A673 (cell line): ENCODE results near the gene TUBB. TPM values are rescaled to one million over a fixed set of nuclear protein-coding genes. Genes with fewer than 3 reads are reported as not detected.

ENCODE experiments used
- BruUV-seq: library from RNA; stranded (reverse); fragments of 400-500 nt; replicated peaks from 2 replicates; lab custom pipeline; 2021; lab: Mats Ljungman, UMichigan
- CTCF ChIA-PET: fragments of 300-600 bp; sonication (Branson Sonifier 250); formaldehyde crosslinking; loops from one replicate; lab custom pipeline; 2022; ENCODE audit warnings: antibody characterized with exemption; lab: Charles Lee
- POLR2A ChIA-PET: fragments of 300-600 bp; sonication (Branson Sonifier 250); formaldehyde crosslinking; loops from one replicate; lab custom pipeline; 2022; ENCODE audit warnings: antibody characterized with exemption; ENCODE audit not compliant: low non-redundant PET; lab: Charles Lee
- DNase-seq: peaks from one replicate; pipeline ENCODE4 v3.0.0-alpha.2; 2015; ENCODE audit warnings: low spot score
- H3K27ac ChIP-seq: fragments of 200-600 bp; sonication (generic); 2 replicates; pipeline ENCODE4 v1.5.1; 2016; ENCODE audit warnings: mixed run types, low read depth, mild to moderate bottlenecking, mixed read lengths, antibody characterized with exemption, low read length; ENCODE audit not compliant: poor library complexity, severe bottlenecking
- H3K27me3 ChIP-seq: fragments of 200-600 bp; sonication (generic); replicated peaks from 2 replicates; pipeline ENCODE4 v1.6.1; 2017; ENCODE audit warnings: mixed run types, low read depth, mild to moderate bottlenecking, mixed read lengths, antibody characterized with exemption, low read length; ENCODE audit not compliant: insufficient read depth, poor library complexity
- H3K36me3 ChIP-seq: fragments of 200-600 bp; sonication (generic); 2 replicates; pipeline ENCODE4 v1.6.1; 2016; ENCODE audit warnings: mixed run types, mild to moderate bottlenecking, mixed read lengths, antibody characterized with exemption, low read length; ENCODE audit not compliant: insufficient read depth, poor library complexity, severe bottlenecking
- H3K4me1 ChIP-seq: fragments of 200-600 bp; sonication (generic); 2 replicates; pipeline ENCODE4 v1.6.1; 2017; ENCODE audit warnings: mixed run types, mild to moderate bottlenecking, mixed read lengths, antibody characterized with exemption, low read length; ENCODE audit not compliant: insufficient read depth, poor library complexity, severe bottlenecking
- H3K4me3 ChIP-seq: fragments of 200-600 bp; sonication (generic); 2 replicates; pipeline ENCODE4 v1.5.1; 2016; ENCODE audit warnings: low read depth, mixed run types, mild to moderate bottlenecking, mixed read lengths, low read length; ENCODE audit not compliant: poor library complexity, severe bottlenecking
- H3K9me3 ChIP-seq: fragments of 200-600 bp; sonication (generic); 2 replicates; pipeline ENCODE4 v1.6.1; 2016; ENCODE audit warnings: mixed run types, low read depth, mild to moderate bottlenecking, mixed read lengths, antibody characterized with exemption, low read length; ENCODE audit not compliant: poor library complexity, severe bottlenecking
- EZH2 ChIP-seq: fragments of 200-600 bp; sonication (generic); IDR thresholded peaks from 2 replicates; pipeline ENCODE4 v1.6.1; 2017; ENCODE audit warnings: borderline replicate concordance, low read depth, mild to moderate bottlenecking, mixed read lengths, antibody characterized with exemption, low read length; ENCODE audit not compliant: poor library complexity, severe bottlenecking
- intact Hi-C: fragments of 100-400 bp; cut with micrococcal nuclease; formaldehyde crosslinking; loops from one replicate; pipeline ENCODE4 v1.10.0; 2022; ENCODE audit not compliant: unreplicated experiment
- total RNA-seq: library from RNA; stranded (reverse); gene quantifications from 2 replicates; pipeline ENCODE4 v1.2.3, GENCODE V29; 2021
- TF ChIP-seq, protein P1 (sequence below): fragments of 300-800, 200-600 bp; sonication (generic); conservative IDR thresholded peaks from 2 replicates; pipeline ENCODE4 v1.5.1; 2017; ENCODE audit warnings: low read depth, mild to moderate bottlenecking, antibody characterized with exemption, low read length, moderate library complexity, mixed read lengths

The TUBB gene
- total RNA-seq, 1 experiment from 2014 or later = 1,936 TPM

DNA sequence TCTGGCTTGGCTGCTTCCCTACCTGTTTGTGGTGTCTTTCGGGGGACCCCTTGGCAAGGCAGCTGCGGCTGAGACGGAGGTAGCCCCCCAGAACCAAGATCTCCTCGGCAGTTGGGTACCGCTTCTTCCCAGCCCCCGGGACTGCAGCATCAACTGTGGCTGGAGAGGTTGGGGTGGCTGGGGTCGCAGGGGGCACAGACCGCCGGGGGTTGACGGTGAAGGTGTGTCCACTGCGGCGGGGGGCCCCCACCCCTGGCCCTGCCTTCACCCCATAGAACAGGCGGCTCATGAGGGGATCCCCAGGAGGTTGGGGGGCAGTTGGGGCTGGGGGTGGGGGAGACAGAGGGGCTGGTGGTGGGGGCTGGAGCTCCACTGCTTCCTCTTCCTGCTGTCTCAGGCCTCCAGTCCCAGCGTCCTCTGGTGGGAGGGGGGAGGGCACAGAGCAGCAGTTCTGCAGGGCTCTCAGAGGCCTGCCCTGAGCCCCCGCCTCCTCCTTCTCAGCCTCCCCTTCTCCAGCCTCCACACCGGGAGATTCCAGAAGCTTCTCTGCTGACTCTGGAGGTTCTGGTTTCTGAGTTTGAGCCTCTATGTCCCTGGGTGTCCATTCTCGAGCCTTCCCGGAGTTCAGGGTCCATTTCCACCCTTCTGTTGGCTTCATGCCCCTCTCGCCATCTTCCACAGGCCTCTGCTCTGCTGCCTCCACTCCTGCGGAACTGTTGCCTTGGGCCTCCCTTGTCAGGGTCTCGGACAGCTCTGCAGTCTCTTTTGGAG lies 35.6 kb upstream of the TUBB start:
- intact Hi-C loops = no loop called here
- Histone ChIP-seq H3K27ac (peak overlapping the region; percentile 80), H3K27me3 (no peaks in the 10 kb centered on the region), H3K4me3 (peak overlapping the region; percentile 88), H3K4me1 (peaks cover 51% of the 10 kb centered on the region), H3K9me3 (no peaks in the 10 kb centered on the region), H3K36me3 (no peaks in the 10 kb centered on the region)
- ChIA-PET POLR2A (no interaction called here), CTCF (no interaction called here)
- no TSS peak for BruUV-seq
- DNase-seq = no peak
- no peak for TF ChIP-seq EZH2
- TF ChIP-seq, protein P1, sequence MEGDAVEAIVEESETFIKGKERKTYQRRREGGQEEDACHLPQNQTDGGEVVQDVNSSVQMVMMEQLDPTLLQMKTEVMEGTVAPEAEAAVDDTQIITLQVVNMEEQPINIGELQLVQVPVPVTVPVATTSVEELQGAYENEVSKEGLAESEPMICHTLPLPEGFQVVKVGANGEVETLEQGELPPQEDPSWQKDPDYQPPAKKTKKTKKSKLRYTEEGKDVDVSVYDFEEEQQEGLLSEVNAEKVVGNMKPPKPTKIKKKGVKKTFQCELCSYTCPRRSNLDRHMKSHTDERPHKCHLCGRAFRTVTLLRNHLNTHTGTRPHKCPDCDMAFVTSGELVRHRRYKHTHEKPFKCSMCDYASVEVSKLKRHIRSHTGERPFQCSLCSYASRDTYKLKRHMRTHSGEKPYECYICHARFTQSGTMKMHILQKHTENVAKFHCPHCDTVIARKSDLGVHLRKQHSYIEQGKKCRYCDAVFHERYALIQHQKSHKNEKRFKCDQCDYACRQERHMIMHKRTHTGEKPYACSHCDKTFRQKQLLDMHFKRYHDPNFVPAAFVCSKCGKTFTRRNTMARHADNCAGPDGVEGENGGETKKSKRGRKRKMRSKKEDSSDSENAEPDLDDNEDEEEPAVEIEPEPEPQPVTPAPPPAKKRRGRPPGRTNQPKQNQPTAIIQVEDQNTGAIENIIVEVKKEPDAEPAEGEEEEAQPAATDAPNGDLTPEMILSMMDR = no peak

DNA sequence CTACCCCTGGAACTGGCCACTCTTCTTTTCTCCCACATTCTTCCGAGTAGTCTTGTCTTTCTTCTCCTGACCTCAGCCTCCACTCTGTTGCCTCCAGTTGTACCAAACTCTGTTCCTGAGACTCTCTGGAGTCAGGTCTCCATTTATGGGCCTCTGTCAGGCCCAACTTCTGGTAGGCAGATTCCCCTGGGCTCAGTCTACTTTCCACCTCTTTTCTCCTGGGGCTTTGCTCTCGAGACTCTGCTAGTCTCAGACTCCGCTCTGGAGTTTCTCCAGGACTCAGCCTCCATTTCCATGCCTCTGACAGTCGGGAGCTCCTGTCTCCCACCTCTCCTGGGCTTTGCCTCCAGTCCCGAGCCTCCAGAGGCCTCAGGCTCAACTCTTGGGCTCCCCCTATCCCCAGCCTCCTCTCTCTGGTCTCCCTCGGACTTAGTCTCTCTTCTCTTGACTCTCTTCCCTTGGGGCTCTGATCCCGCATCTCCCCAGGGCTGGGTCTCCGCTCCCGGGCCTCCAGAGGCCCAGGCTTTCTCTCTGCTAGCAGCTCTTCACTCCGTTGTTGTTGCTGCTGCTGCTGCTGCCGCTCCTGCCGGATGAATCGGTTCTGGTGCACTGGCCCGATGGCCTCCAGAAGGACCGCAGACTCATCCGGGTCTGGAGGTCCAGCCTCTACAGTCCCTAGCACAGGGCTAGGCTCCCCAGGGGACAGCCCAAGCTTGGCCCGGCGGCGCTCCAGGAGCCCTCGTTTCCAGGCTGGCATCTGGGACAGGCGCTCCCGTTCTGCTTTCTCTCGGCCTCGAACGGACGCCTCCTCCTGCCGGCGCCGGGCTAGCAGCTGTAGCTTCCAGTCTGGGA lies 34.8 kb upstream of the TUBB start:
- Histone ChIP-seq H3K36me3 (no peaks in the 10 kb centered on the region), H3K27me3 (no peaks in the 10 kb centered on the region), H3K27ac (peak overlapping the region; percentile 80), H3K4me1 (peaks cover 57% of the 10 kb centered on the region), H3K4me3 (peak overlapping the region; percentile 88), H3K9me3 (no peaks in the 10 kb centered on the region)
- intact Hi-C loops = no loop called here
- TF ChIP-seq, protein P1 = peak; percentile 29
- no peak for TF ChIP-seq EZH2
- ChIA-PET CTCF (no interaction called here), POLR2A (no interaction called here)
- BruUV-seq = no TSS peak
- no peak for DNase-seq

DNA sequence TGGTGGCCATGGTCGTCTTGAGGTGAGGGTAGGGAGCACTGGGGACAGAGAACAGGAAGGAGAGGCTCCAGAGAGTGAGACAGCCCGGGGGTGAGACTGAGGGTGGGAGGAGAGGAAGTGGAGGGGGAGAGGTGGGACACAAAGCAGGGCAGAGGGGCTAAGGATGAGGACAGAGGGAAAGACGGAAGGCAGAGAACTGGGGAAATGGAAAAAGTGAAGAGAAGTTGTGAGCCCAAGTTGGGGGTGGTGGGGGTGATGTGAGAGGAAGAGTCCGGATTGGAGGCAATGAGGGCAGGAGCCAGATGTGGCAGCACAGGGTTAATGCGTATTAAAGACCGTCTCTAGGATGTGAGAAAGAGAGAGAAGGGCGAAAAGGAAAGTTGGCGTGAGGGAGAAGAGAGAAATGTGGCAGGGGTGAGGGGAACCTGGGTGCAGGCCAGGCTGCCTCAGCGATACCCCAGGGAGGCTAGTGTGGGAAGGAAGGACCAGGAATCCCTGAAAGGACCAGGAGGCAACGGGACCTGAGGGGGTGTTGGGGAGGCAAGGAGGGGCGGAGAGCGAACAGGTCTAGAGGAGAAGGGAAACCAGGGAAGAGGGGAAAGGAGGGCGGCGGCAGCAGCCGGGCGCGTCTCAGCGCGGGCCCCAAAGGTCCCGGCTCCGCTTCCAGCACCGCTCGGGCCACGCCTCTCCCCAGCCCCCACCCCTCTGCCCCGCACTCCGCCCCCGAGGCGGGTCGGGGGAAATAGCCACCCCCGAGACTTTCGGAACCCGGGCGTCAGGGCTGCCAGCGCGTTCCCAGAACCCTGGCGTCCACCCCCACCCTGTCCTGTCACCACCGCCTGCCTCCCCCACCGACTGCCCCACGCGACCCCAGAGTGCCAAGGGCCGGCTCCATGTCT lies 33.9 kb upstream of the TUBB start, which contains the start of gene PPP1R18:
TSS of gene PPP1R18 (minus strand) at position 637 of the 899 bp plus-strand sequence. CDS start at position 10, 627 bp downstream.
- no peaks in the 10 kb centered on the region for H3K36me3 ChIP-seq
- BruUV-seq = TSS peak; percentile 16
- H3K27me3 ChIP-seq = no peaks in the 10 kb centered on the region
- H3K4me3 ChIP-seq = peak within 1 kb of the TSS; percentile 88
- peak; percentile 72 for DNase-seq
- peaks cover 60% of the 10 kb centered on the region for H3K4me1 ChIP-seq
- ChIA-PET CTCF (no interaction called here), POLR2A (no interaction called here)
- no peaks in the 10 kb centered on the region for H3K9me3 ChIP-seq
- TF ChIP-seq, protein P1 = no peak
- TF ChIP-seq EZH2 = no peak
- intact Hi-C loops = no loop called here
- H3K27ac ChIP-seq = peak within 1 kb of the TSS; percentile 80
